Measurements from ENCODE around the gene NT5DC3. TPM values are rescaled to one million over a fixed set of nuclear protein-coding genes. Genes with fewer than 3 reads are reported as not detected.
"Not testable (repeated sequence)": the region's sequence is repeated elsewhere in the genome, so short reads cannot be mapped to it uniquely, and the experiment has no call there.

The NT5DC3 gene
- total RNA-seq, 1 donor from 2014 or later = 13.2 TPM

DNA sequence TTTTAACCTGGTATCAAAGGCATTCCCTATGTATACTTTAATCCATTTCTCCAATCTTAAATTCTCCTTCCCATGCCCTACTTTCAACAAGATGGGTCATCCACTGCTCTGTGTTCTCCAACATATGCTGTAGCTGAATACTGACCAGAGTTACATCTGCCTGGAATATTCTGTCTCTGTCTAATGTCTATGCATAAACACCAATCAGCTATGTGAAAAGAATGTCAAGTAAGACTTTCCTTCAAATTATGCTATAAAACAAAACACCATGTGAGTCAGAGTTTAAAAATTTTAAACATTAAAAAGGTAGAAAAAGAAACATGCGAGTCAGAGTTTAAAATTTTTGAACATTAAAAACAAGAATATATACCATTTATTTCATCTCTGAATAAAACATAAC is 19.3 kb downstream of the NT5DC3 start:
- Mint-ChIP-seq H3K36me3 (ENCODE audit: low read depth) (peaks cover 2% of the 10 kb centered on the region), H3K9me3 (peaks cover 7% of the 10 kb centered on the region), H3K4me1 (ENCODE audit: low read depth) (no peaks in the 10 kb centered on the region), H3K27me3 (ENCODE audit: insufficient read depth) (peaks cover 2% of the 10 kb centered on the region), H3K4me3 (no peak overlapping the region), H3K27ac (no peak overlapping the region)
- no peak for DNase-seq (ENCODE audit: low spot score)
- intact Hi-C loops (cut with micrococcal nuclease) = no loop called here

DNA sequence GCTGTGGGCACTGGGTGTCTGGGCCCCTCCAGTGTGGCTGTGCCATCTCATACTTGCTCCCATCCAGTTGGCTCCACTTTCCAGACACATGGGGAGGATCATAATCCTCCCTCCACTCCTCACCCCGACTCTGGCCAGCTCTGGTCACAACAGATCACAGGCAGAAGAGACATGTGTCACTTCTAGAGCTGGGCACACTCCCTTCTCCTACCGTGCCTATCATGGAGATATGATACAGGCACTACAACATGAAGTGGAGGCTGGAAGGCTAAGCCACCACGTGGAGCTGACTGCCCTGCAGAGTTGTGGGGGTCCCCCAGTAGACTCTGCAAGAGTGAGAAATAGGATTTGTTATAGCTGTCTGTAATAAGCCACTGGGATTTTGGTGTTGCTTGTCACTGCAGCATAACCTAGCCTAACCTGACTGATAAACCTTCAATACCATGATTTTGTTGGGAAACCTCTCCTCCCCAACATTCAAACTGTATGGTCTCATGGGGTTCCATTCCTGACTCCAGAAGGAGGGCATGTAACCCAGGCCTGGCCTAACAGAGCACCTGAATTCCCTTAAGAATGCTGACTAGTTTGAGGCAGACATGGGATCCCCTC is 20.0 kb downstream of the NT5DC3 start:
- intact Hi-C loops (cut with micrococcal nuclease) = no loop called here
- H3K27ac Mint-ChIP-seq = no peak overlapping the region
- no peaks in the 10 kb centered on the region for H3K4me1 Mint-ChIP-seq (ENCODE audit: low read depth)
- DNase-seq (ENCODE audit: low spot score) = no peak
- no peak overlapping the region for H3K4me3 Mint-ChIP-seq
- H3K9me3 Mint-ChIP-seq = peaks cover 7% of the 10 kb centered on the region
- peaks cover 2% of the 10 kb centered on the region for H3K36me3 Mint-ChIP-seq (ENCODE audit: low read depth)
- peaks cover 2% of the 10 kb centered on the region for H3K27me3 Mint-ChIP-seq (ENCODE audit: insufficient read depth)

DNA sequence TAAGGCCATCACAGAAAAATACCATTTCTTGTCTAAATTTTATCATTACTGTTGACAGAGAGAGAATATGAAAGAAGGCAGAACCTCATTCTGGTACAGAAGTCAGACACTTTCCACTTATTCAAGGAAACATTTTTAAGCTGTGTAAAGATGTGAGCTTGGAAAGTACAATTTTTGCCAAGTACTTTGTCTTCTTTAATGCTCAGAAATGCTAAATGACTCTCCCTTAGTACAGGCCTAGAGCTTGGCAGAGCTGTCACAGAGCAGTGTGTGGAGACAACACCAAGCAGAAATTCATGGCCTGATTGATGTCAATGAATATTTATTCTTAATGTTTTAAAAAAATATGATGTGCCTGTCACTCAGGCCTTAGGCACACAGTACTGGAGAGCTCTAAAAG is 20.7 kb downstream of the NT5DC3 start:
- H3K27ac Mint-ChIP-seq = no peak overlapping the region
- peaks cover 2% of the 10 kb centered on the region for H3K36me3 Mint-ChIP-seq (ENCODE audit: low read depth)
- H3K9me3 Mint-ChIP-seq = peaks cover 7% of the 10 kb centered on the region
- intact Hi-C loops (cut with micrococcal nuclease) = no loop called here
- H3K4me1 Mint-ChIP-seq (ENCODE audit: low read depth) = no peaks in the 10 kb centered on the region
- no peak for DNase-seq (ENCODE audit: low spot score)
- peaks cover 2% of the 10 kb centered on the region for H3K27me3 Mint-ChIP-seq (ENCODE audit: insufficient read depth)
- H3K4me3 Mint-ChIP-seq = no peak overlapping the region

DNA sequence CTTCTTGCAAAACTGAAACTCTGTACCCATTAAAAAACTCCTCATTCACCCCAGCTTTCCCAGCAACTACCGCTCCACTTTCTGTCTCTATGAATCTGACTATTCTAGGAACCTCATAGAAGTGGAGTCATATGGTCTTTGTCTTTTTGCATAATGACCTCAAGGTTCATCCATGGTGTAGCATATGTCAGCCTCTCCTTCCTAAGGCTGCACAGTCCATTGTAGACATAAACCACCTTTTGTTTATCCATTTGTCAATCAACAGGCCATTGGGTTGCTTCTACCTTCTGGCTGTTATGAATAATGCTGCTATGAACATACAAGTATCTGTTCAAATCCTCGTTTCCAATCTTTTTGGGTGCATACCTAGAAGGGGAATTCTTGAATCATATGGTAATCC is 21.1 kb downstream of the NT5DC3 start:
- H3K36me3 Mint-ChIP-seq (ENCODE audit: low read depth) = peaks cover 2% of the 10 kb centered on the region

DNA sequence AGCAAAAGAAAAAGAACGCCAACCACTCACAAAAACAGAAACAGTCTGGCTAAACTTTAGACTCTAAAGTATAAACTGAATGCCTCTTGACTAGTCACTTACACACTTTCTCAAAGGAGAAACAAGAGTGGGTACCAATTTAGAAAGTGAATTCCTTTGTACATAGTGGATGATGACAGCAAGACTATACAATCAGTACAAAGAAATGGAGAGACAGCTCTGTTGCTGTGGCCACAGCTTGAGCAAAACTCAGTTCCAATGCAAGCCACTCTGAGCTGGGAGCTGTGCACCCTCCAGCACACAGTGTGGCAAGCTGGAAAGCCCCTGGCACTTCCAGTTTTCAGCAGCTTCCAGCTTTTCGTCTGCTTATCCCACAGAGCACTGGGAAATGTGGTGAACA is 21.7 kb downstream of the NT5DC3 start:
- DNase-seq (ENCODE audit: low spot score) = no peak
- H3K27me3 Mint-ChIP-seq (ENCODE audit: insufficient read depth) = peaks cover 2% of the 10 kb centered on the region
- no peak overlapping the region for H3K4me3 Mint-ChIP-seq
- intact Hi-C loops (cut with micrococcal nuclease) = no loop called here
- peaks cover 2% of the 10 kb centered on the region for H3K36me3 Mint-ChIP-seq (ENCODE audit: low read depth)
- H3K9me3 Mint-ChIP-seq = peaks cover 7% of the 10 kb centered on the region
- H3K4me1 Mint-ChIP-seq (ENCODE audit: low read depth) = no peaks in the 10 kb centered on the region
- H3K27ac Mint-ChIP-seq = no peak overlapping the region

More for the DNA sequence above, 21.1 kb downstream of the NT5DC3 start:
- H3K4me3 Mint-ChIP-seq = no peak overlapping the region
- intact Hi-C loops (cut with micrococcal nuclease) = no loop called here
- no peak overlapping the region for H3K27ac Mint-ChIP-seq
- peaks cover 2% of the 10 kb centered on the region for H3K27me3 Mint-ChIP-seq (ENCODE audit: insufficient read depth)
- H3K4me1 Mint-ChIP-seq (ENCODE audit: low read depth) = no peaks in the 10 kb centered on the region
- no peak for DNase-seq (ENCODE audit: low spot score)
- peaks cover 7% of the 10 kb centered on the region for H3K9me3 Mint-ChIP-seq

DNA sequence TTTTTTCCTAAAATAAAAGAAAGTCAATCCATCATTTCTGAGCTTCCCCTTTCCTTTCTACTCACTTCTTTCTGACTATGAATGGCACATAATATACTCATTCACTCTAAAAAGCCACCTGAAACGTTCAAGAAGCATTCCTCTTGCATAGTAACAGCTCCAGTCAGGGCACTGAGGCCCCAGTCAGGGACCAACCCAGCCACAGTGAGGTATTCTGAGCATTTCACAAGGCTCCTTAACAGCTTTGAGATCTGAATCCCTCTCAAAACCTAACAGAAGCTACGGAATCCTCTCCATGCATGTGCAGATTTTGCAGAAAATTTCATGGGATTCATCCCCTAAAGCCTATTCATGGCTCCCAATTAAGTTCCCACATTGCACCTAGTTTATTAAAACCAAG is 23.2 kb downstream of the NT5DC3 start:
- intact Hi-C loops (cut with micrococcal nuclease) = no loop called here
- Mint-ChIP-seq H3K36me3 (ENCODE audit: low read depth) (peaks cover 2% of the 10 kb centered on the region), H3K27ac (no peak overlapping the region), H3K9me3 (peaks cover 7% of the 10 kb centered on the region), H3K27me3 (ENCODE audit: insufficient read depth) (peaks cover 2% of the 10 kb centered on the region), H3K4me3 (no peak overlapping the region), H3K4me1 (ENCODE audit: low read depth) (no peaks in the 10 kb centered on the region)
- no peak for DNase-seq (ENCODE audit: low spot score)

DNA sequence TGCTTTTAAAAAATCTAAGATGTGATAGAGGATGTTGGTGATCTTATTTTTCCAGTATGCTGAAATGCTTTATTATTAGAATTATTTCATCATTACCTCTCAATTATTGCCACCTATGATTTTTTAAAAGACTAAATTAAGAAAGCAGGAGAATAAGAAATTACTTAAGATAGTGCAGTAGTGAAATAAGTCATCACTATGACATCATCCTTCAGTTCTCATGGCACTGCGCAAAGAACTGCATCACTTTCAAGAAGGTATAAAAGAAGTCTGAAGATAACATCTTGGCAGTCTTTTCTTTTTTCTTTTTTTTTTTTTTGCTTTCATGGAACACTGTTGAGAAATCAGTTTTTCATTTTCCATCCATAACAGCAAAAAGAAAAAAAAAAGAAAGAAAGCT is 24.4 kb downstream of the NT5DC3 start:
- peaks cover 2% of the 10 kb centered on the region for H3K27me3 Mint-ChIP-seq (ENCODE audit: insufficient read depth)
- DNase-seq (ENCODE audit: low spot score) = no peak
- intact Hi-C loops (cut with micrococcal nuclease) = no loop called here
- H3K36me3 Mint-ChIP-seq (ENCODE audit: low read depth) = peaks cover 2% of the 10 kb centered on the region
- no peak overlapping the region for H3K4me3 Mint-ChIP-seq
- no peak overlapping the region for H3K27ac Mint-ChIP-seq
- H3K9me3 Mint-ChIP-seq = peaks cover 4% of the 10 kb centered on the region
- H3K4me1 Mint-ChIP-seq (ENCODE audit: low read depth) = no peaks in the 10 kb centered on the region

DNA sequence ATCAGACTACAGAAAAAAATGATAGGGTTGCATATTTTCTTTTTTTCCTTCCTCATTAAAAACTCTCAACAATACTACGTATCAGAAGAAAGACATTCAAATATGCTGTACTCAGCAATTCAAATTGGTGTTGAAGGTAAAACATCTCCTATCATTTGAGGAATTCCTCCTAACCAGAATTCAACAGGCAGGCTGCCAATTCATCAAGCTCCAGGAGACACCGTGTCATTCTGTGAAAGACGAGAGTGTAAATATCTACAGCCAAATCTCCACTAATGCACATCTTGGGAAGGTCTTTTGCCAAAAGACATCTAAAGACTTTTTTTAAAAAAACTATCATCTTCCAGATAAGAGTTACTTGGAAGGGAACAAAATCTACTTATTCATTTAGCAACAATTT is 26.6 kb downstream of the NT5DC3 start:
- Mint-ChIP-seq H3K27ac (no peak overlapping the region), H3K9me3 (no peaks in the 10 kb centered on the region), H3K4me3 (no peak overlapping the region), H3K36me3 (ENCODE audit: low read depth) (peaks cover 2% of the 10 kb centered on the region), H3K4me1 (ENCODE audit: low read depth) (no peaks in the 10 kb centered on the region), H3K27me3 (ENCODE audit: insufficient read depth) (no peaks in the 10 kb centered on the region)
- intact Hi-C loops (cut with micrococcal nuclease) = no loop called here
- no peak for DNase-seq (ENCODE audit: low spot score)

DNA sequence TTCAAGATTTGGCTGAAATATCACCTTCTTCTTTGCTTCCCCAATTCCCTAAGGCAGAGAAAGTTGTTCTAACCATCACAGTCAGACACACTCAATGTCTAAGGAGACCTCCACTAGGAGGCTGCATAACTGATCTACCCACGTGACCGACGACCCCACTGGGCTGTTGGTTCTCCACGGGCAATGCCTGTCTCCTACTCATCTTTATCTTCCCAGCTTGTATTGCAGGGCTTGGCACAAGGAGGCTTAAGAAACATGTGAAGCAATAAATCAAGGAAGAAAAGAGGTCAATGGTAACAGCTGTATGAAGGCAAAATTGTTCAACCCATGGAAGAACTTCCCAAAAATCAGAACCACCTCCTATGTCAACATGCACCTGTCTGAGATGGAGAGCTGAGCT is 27.1 kb downstream of the NT5DC3 start:
- no peaks in the 10 kb centered on the region for H3K9me3 Mint-ChIP-seq
- no peak overlapping the region for H3K27ac Mint-ChIP-seq
- no peak overlapping the region for H3K4me3 Mint-ChIP-seq
- H3K27me3 Mint-ChIP-seq (ENCODE audit: insufficient read depth) = no peaks in the 10 kb centered on the region
- H3K4me1 Mint-ChIP-seq (ENCODE audit: low read depth) = no peaks in the 10 kb centered on the region
- H3K36me3 Mint-ChIP-seq (ENCODE audit: low read depth) = peaks cover 2% of the 10 kb centered on the region
- no peak for DNase-seq (ENCODE audit: low spot score)
- intact Hi-C loops (cut with micrococcal nuclease) = no loop called here

DNA sequence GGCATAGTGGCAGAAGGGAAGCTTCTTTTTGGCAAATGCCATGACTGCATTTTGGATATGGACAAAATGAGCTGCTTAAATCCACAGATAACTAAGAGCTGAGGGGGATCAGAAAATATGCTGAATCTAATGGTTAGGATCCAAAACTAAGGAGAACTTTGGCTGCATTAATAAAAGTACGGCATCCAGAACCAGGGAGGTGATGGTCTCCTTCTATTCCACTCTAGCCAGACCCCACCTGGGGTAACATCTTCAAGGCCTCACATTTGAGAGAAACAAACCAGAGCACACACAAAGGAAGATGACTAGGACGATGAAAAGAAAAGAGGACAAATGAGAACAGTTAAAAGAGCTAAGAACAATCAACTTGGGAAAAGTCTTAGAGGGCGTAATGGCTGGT is 27.6 kb downstream of the NT5DC3 start:
- intact Hi-C loops (cut with micrococcal nuclease) = no loop called here
- no peak overlapping the region for H3K4me3 Mint-ChIP-seq
- no peak overlapping the region for H3K27ac Mint-ChIP-seq
- H3K27me3 Mint-ChIP-seq (ENCODE audit: insufficient read depth) = no peaks in the 10 kb centered on the region
- DNase-seq (ENCODE audit: low spot score) = no peak
- H3K36me3 Mint-ChIP-seq (ENCODE audit: low read depth) = peaks cover 2% of the 10 kb centered on the region
- no peaks in the 10 kb centered on the region for H3K9me3 Mint-ChIP-seq
- H3K4me1 Mint-ChIP-seq (ENCODE audit: low read depth) = no peaks in the 10 kb centered on the region

DNA sequence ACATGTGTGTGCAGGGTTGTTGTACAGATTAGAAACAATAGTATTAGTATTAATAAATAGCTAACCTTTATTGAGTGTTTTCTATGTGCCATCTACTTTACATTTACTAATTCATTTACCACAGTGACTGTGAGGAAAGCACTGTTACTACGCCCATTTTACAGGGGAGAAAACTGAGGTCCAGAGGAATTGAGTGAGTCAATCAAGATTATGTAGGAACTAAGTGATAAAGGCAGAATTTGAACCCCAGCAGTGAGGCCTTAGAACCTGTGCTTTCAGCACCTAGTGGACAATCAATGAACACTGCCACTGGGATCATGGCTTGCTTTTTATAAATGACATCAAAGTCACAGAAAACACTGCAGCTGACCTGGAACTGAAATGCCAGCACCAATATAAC is 28.2 kb downstream of the NT5DC3 start:
- Mint-ChIP-seq H3K9me3 (no peaks in the 10 kb centered on the region), H3K27ac (no peak overlapping the region), H3K4me1 (ENCODE audit: low read depth) (no peaks in the 10 kb centered on the region), H3K36me3 (ENCODE audit: low read depth) (peaks cover 2% of the 10 kb centered on the region), H3K27me3 (ENCODE audit: insufficient read depth) (no peaks in the 10 kb centered on the region), H3K4me3 (no peak overlapping the region)
- intact Hi-C loops (cut with micrococcal nuclease) = no loop called here
- DNase-seq (ENCODE audit: low spot score) = no peak

DNA sequence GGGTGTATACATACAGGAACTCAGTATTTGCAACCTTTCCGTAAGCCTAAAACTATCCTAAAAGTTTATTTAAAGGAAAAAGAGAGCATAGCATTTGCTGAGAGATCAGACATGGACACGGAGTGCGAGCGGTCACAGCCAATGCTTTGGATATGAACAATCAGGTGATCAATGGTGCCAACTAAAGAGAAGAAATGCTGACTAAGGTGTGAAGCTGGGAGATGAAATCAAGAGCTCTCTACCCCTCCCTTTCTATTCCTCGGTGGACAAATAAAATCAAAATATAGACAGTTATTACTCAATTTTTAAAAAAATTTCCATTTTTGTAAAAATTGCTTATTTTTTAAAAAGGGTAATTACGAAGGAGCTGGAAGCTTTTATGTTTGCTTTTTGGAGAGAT is 29.2 kb downstream of the NT5DC3 start:
- H3K27me3 Mint-ChIP-seq (ENCODE audit: insufficient read depth) = no peaks in the 10 kb centered on the region
- H3K9me3 Mint-ChIP-seq = no peaks in the 10 kb centered on the region
- H3K4me1 Mint-ChIP-seq (ENCODE audit: low read depth) = no peaks in the 10 kb centered on the region
- DNase-seq (ENCODE audit: low spot score) = no peak
- H3K27ac Mint-ChIP-seq = no peak overlapping the region
- H3K36me3 Mint-ChIP-seq (ENCODE audit: low read depth) = peaks cover 5% of the 10 kb centered on the region
- no peak overlapping the region for H3K4me3 Mint-ChIP-seq
- intact Hi-C loops (cut with micrococcal nuclease) = no loop called here

DNA sequence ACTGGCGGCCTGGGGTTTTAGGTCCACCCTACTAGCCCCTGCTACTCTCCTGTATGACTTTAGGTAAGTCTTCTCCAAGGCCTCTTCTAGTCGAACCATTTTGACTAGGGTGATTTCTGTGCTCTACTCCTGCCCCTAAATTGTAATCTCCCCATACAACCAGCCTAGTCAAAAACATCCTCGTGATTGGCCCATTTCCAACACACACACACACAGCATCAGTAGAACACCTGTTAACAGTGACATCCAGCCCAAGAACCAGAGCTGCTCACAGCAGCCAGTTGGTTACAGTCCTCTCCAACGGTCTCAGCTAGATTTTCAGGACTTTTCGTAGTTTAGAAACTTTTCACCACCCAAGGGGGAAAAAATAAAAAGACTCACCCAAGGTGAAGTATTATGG is 30.9 kb downstream of the NT5DC3 start:
- Mint-ChIP-seq H3K4me1 (ENCODE audit: low read depth) (no peaks in the 10 kb centered on the region), H3K9me3 (no peaks in the 10 kb centered on the region), H3K36me3 (ENCODE audit: low read depth) (peaks cover 6% of the 10 kb centered on the region), H3K27me3 (ENCODE audit: insufficient read depth) (no peaks in the 10 kb centered on the region), H3K27ac (no peak overlapping the region), H3K4me3 (no peak overlapping the region)
- no peak for DNase-seq (ENCODE audit: low spot score)
- intact Hi-C loops (cut with micrococcal nuclease) = no loop called here

DNA sequence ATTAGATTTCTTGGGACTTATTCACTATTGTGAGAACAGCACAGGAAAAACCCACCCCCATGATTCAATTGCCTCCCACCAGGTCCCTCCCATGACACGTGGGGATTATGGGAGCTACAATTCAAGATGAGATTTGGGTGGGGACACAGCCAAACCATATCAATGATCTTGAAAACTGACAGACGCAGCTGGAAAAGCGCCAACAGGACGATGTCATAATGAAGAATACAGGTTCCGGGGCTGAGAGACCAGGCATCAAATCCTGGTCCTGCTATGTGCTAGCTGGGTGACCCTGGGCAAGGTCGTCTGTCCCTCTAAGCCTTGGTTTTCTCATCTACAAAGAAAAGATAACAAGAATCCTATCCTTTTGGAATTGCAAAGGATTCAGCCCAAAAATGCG is 31.4 kb downstream of the NT5DC3 start:
- H3K36me3 Mint-ChIP-seq (ENCODE audit: low read depth); H3K9me3 Mint-ChIP-seq; H3K4me1 Mint-ChIP-seq (ENCODE audit: low read depth); H3K27me3 Mint-ChIP-seq (ENCODE audit: insufficient read depth); DNase-seq (ENCODE audit: low spot score); H3K4me3 Mint-ChIP-seq; intact Hi-C loops (cut with micrococcal nuclease); H3K27ac Mint-ChIP-seq: not testable (repeated sequence)

All from activated T-helper 1 cell treated with anti-CD3 and anti-CD28 coated beads, Interleukin-12 subunit alpha, Interleukin-12 subunit beta, Interleukin-2, Interleukin-4 antibody, amounts not matched to agents 30 ng/mL and 10 ng/mL and 1 ng/mL, durations not matched to agents 14 hours and 24 hours and 36 hours (primary cell).